DND-41 (cell line): ENCODE data around the gene SMIM22.

ENCODE experiments used
- ATAC-seq: fragments of 200-7000 bp; cut with Tn5 transposase; 3 replicates; pipeline ENCODE4 v1.9.1; 2021; ENCODE audit warnings: low read depth; ENCODE audit not compliant: insufficient read depth
- DNase-seq: peaks from one replicate; pipeline ENCODE4 v3.0.0-alpha.2; 2020
- H2AFZ ChIP-seq: 2 replicates; pipeline ENCODE4 v1.6.0; 2012; ENCODE audit warnings: low read depth, low read length
- H3K27ac ChIP-seq: 2 replicates; pipeline ENCODE4 v1.5.1; 2012; ENCODE audit warnings: low read length, inconsistent platforms
- H3K27me3 ChIP-seq: fragments of 200-600 bp; sonication (generic); 2 replicates; pipeline ENCODE4 v1.6.0; 2012; ENCODE audit warnings: low read length, mild to moderate bottlenecking, inconsistent platforms; ENCODE audit not compliant: insufficient read depth, poor library complexity
- H3K36me3 ChIP-seq: 2 replicates; pipeline ENCODE4 v1.5.1; 2012; ENCODE audit warnings: low read length, inconsistent platforms; ENCODE audit not compliant: insufficient read depth
- H3K4me1 ChIP-seq: 2 replicates; pipeline ENCODE4 v1.5.1; 2012; ENCODE audit warnings: mild to moderate bottlenecking, low read length; ENCODE audit not compliant: insufficient read depth
- H3K4me2 ChIP-seq: 2 replicates; pipeline ENCODE4 v1.6.0; 2012; ENCODE audit warnings: mild to moderate bottlenecking, moderate library complexity, low read length, inconsistent platforms; ENCODE audit not compliant: insufficient read depth
- H3K4me3 ChIP-seq, 2 experiments: fragments of 200-600 bp in 1 of 2; shearing (Covaris generic) in 1 of 2; 2 replicates each; pipeline ENCODE4 v1.5.1; 2012 to 2016; ENCODE audit warnings: inconsistent platforms in 2 of 2, low read length in 2 of 2, mild to moderate bottlenecking in 2 of 2, low read depth in 1 of 2, moderate library complexity in 1 of 2
- H3K79me2 ChIP-seq: 2 replicates; pipeline ENCODE4 v1.6.0; 2012; ENCODE audit warnings: low read length, inconsistent platforms; ENCODE audit not compliant: insufficient read depth
- H3K9ac ChIP-seq: 2 replicates; pipeline ENCODE4 v1.6.0; 2012; ENCODE audit warnings: low read depth, mild to moderate bottlenecking, inconsistent platforms, low read length, moderate library complexity
- H3K9me3 ChIP-seq: 2 replicates; pipeline ENCODE4 v1.5.1; 2012; ENCODE audit warnings: low read length, moderate library complexity, mild to moderate bottlenecking, inconsistent platforms; ENCODE audit not compliant: insufficient read depth, severe bottlenecking
- H4K20me1 ChIP-seq: 2 replicates; pipeline ENCODE4 v1.6.0; 2012; ENCODE audit warnings: low read length; ENCODE audit not compliant: insufficient read depth
- CTCF ChIP-seq: IDR thresholded peaks from 2 replicates; pipeline ENCODE4 v1.5.1; 2012; ENCODE audit warnings: borderline replicate concordance, low read length, moderate library complexity, mild to moderate bottlenecking; ENCODE audit not compliant: poor library complexity, severe bottlenecking; ENCODE audit errors: extremely low read depth
- EZH2 ChIP-seq: IDR thresholded peaks from 3 replicates; pipeline ENCODE4 v1.6.1; 2012; ENCODE audit warnings: borderline replicate concordance, low read depth, mild to moderate bottlenecking, moderate library complexity, low read length, inconsistent platforms; ENCODE audit not compliant: severe bottlenecking

Gene SMIM22

GRCh38 chr16:4755687-4756086 lies 39.5 kb upstream of the SMIM22 start:
- no peak overlapping the region for H3K4me3 ChIP-seq
- no peak overlapping the region for H3K4me2 ChIP-seq
- no peak overlapping the region for H2AFZ ChIP-seq
- H3K27ac ChIP-seq: no peak overlapping the region
- H3K9ac ChIP-seq: no peak overlapping the region
- H3K36me3 ChIP-seq: peaks cover 86% of the 10 kb centered on the region
- H3K79me2 ChIP-seq: peaks cover 6% of the 10 kb centered on the region; the same call in 1 of the 2 replicates
- peaks cover 5% of the 10 kb centered on the region for H3K9me3 ChIP-seq
- no peaks in the 10 kb centered on the region for H4K20me1 ChIP-seq
- no peaks in the 10 kb centered on the region for H3K27me3 ChIP-seq
- DNase-seq (no peak), ATAC-seq (no peak)
- TF ChIP-seq EZH2: no peak
- H3K4me1 ChIP-seq: no peaks in the 10 kb centered on the region

GRCh38 chr16:4760221-4760910 lies 34.8 kb upstream of the SMIM22 start:
- H3K36me3 ChIP-seq: peaks cover 81% of the 10 kb centered on the region
- ATAC-seq: no peak
- H3K9me3 ChIP-seq: peaks cover 5% of the 10 kb centered on the region
- H3K4me2 ChIP-seq: no peak overlapping the region
- H3K79me2 ChIP-seq: peaks cover 13% of the 10 kb centered on the region; the same call in 1 of the 2 replicates
- H3K9ac ChIP-seq: no peak overlapping the region
- TF ChIP-seq EZH2 (no peak), CTCF (no peak)
- no peak overlapping the region for H3K27ac ChIP-seq
- H4K20me1 ChIP-seq: 0 out of 2 replicates have a peak, but pooled peaks cover 3% of the 10 kb centered on the region
- no peak overlapping the region for H2AFZ ChIP-seq
- no peak for DNase-seq
- H3K27me3 ChIP-seq: no peaks in the 10 kb centered on the region
- peaks cover 6% of the 10 kb centered on the region for H3K4me1 ChIP-seq
- H3K4me3 ChIP-seq: no peak overlapping the region

- Histone ChIP-seq H3K27me3 (no peaks in the 10 kb centered on the region), H3K36me3 (peaks cover 73% of the 10 kb centered on the region), H3K9ac (no peak overlapping the region), H3K4me2 (no peak overlapping the region), H3K4me3 (no peak overlapping the region), H3K9me3 (no peaks in the 10 kb centered on the region), H3K4me1 (peaks cover 18% of the 10 kb centered on the region), H3K27ac (no peak overlapping the region), H4K20me1 (0 out of 2 replicates have a peak, but pooled peaks cover 3% of the 10 kb centered on the region), H3K79me2 (peaks cover 25% of the 10 kb centered on the region), H2AFZ (no peak overlapping the region)
- DNase-seq (no peak), ATAC-seq (no peak)
- no peak for TF ChIP-seq EZH2
- TF ChIP-seq CTCF: no peak
These were observed 33.0 kb upstream of the SMIM22 start for GRCh38 chr16:4762205-4762604.

- Histone ChIP-seq H3K27me3 (no peaks in the 10 kb centered on the region), H4K20me1 (0 out of 2 replicates have a peak, but pooled peaks cover 3% of the 10 kb centered on the region), H3K27ac (no peak overlapping the region), H3K9ac (no peak overlapping the region), H3K9me3 (no peaks in the 10 kb centered on the region), H3K36me3 (peaks cover 62% of the 10 kb centered on the region), H3K4me1 (peaks cover 34% of the 10 kb centered on the region), H3K79me2 (peaks cover 26% of the 10 kb centered on the region), H2AFZ (no peak overlapping the region), H3K4me3 (no peak overlapping the region), H3K4me2 (no peak overlapping the region)
- ATAC-seq (no peak), DNase-seq (no peak)
- TF ChIP-seq CTCF (no peak), EZH2 (no peak)
These were observed 31.4 kb upstream of the SMIM22 start for GRCh38 chr16:4763791-4764190.
